NCI-H1417 treated with DMSO at 0.1 percent for 48 hours (cell line): ENCODE measurements around the gene BOD1L1.
"Not testable (repeated sequence)": the region's sequence is repeated elsewhere in the genome, so short reads cannot be mapped to it uniquely, and the experiment has no call there.

Experiments used
- DNase-seq: peaks from one replicate; lab custom pipeline; 2025; lab: John Stamatoyannopoulos, UW

Gene BOD1L1

DNA sequence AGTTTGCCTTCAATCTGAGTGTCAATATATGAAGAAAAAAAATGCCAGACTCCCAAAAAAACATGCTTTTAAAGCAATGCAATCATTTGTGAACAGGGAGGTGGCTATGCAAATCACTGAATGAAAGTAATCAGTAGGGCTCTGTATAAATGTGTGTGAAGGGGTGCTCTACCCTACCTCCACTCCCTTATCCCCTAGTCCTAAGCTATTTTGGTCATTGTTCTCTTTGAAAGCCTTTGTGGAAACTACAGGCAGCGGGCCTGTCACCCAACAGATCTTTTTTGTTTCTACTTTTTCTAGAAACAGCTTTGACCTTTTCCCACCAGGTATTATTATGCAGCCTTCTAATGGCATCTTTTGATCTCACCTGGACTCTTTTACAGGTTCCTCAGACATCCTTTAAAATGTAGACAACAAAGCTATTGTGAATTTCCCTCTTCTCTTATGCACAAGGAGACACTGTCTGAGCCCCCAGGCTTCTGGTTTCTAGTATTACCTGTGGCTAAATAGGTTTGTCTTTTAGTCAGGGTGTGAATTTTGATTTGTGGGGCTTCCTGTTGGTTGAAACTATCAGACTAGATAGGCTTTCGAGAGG lies 9.2 kb downstream of the BOD1L1 start:
- no peak for DNase-seq

DNA sequence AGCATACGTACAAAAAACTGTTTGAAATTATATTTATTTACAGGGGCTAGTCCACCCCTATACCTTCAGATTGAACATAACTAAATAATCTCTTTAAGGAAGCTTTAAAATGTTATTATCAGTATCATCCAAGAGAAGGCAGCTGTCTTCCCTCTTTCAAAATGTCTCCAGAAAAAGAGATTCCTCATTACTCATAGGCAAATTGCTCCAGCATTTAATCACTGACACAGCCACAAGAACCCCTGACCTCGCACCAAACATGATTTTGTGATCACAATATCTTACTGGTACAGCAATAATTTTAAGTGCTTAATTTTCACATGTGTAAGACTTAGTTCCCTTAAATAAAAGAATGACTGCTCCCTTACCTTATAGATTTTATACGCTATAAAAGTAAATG lies 9.7 kb downstream of the BOD1L1 start:
- no peak for DNase-seq

DNA sequence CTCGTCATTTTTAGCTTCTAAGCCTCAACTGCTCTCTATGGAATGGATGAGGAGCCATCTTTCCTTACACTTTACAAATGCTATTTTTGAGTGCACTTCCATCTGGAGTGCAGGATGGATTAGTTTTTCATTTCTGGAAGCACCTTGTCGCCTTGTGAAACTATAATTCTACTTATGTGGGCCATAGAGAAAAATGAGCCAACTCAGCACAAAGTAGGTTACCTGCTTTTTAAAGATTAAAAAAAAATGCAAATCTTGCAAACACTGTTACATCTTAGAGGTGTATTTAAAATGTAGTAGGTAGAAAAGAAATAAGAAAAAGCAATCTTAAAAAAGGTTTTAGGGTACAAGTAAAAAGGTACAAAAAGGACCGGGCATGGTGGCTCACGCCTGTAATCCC lies 10.9 kb downstream of the BOD1L1 start:
- no peak for DNase-seq

DNA sequence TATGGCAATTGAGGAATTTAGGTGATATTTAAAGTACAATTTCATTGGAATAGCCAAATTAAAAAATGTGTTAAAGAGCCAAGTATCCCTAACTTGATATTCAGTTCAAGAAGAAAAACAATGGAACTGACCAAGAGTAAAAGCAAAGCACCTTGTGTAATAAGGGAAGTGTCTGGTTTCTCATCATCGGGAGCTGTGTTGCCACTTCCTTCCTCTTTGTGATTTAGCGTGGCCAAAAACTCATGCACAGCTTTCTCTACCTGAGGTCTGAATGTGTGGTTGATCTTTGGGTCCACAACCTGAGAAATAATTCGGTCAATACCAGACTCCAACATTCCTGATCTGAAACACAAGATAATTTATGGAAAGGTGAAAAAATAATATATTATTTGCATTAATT lies 12.4 kb downstream of the BOD1L1 start:
- no peak for DNase-seq

DNA sequence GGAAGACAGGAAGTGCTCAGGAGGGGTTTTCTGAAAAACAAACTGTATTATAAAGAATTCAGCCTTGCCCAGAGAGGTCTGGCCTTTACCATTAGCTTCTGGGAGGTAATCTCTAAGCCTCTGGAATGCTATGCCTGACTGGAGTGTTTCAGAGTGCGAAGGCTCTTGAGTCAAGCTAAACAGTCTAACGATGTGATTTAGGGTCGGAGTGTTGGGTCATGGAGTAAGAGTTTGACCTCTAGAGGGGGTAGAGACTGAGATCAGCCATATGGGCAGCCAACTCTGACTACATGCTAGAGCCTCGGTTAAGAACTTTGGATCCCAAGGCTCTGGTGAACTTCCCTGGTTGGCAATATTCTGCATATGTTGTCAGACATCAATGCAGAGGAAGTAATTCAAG lies 15.0 kb downstream of the BOD1L1 start:
- DNase-seq: no peak

DNA sequence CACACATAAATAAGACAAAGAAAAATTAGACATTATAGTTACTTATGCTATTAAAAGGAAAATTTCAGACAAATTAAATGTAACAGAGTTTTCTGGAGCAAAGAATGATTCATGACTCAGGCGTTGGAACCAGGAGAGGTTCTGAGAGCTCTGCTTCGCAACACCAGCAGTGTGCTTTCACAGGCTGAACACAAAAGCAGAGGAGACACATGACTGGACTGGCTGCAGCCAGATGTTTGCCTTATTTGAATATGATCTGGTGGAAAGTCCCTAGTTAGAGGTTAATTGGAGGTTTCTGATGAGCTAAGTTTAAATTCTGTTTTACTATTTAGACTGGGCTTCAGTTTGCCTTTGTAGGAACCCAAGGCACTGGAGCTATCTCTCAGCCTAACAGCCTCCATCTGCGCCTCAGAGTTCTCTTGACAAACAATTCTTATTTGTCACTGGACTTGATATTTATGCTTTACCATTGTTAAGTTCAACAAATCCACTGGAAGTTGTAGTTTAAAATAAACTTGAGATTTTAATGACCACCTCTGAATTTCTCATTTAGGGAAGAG lies 16.2 kb downstream of the BOD1L1 start:
- no peak for DNase-seq

DNA sequence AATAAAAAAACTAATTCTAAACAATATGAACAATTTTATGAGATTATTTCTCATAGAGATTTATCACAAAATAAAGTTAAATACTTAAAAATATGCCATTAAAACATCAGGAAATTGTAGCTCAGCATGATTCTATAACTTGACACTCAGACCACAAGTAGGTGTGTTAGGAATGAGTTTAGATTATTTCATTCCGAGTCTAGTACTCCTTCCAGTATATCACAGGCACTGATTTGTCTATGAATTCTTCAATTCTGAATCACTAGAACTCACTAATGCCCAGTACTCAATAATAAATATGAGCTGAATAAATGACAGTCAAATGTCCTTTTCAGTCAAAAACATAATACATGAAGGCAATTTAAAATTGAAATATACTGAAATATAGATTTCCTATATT lies 22.2 kb downstream of the BOD1L1 start:
- DNase-seq: no peak

DNA sequence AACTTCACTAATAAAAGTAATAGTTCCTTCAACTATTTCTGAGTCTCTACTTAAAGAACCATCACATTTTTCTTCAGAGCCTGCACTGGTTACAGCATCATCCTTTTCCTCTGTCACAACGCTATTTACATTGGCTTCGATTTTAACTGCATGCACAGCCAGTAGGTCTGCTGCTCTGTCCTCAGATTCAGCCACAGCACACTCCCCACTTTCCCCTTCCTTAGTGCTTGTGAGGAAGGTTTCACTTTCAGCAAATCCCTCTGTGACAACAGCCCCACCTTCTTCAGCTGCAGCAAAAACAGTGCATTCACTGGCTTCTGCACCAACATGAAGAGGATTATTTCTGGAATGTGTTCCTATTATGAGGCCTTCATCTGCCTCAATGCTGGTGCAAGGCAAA lies 25.7 kb downstream of the BOD1L1 start:
- no peak for DNase-seq

DNA sequence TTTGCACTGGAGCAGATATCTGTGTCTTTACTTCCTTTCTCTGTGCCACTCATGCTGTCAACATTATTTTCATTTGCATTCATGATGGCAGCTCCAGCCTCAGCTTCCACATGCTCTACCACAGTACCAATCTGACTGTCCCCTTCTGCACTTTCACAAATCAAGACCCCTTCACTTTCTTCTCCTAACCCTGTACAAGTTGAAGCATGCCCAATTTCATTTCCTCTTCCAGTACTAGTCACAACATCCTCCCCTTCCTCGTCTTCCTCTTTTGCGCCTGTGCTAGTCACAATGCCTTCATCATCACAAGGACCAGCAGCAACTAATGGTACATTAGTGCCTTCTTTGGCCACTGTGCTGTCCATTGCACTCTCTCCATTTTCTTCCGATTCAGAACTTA lies 26.5 kb downstream of the BOD1L1 start:
- DNase-seq: no peak

DNA sequence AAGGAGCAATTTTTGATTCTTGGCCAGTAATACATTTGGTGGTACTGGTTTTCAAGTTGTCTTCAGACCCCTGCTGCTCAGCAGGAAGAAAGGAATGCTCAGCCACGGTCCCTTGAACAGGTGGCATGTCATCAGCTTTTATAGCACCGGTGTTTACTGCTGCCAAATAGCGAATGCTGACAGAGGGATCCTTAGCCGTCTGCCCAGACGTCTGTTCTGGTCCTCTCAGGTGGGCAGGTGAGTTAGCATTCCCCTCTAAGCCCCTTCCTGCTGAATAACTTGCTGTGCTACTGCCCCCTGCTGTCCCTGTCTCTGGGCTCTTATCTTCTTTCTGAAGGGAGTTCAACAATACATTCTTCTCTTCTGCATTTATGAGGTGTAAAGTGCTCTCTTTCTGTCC lies 28.4 kb downstream of the BOD1L1 start:
- DNase-seq: no peak

DNA sequence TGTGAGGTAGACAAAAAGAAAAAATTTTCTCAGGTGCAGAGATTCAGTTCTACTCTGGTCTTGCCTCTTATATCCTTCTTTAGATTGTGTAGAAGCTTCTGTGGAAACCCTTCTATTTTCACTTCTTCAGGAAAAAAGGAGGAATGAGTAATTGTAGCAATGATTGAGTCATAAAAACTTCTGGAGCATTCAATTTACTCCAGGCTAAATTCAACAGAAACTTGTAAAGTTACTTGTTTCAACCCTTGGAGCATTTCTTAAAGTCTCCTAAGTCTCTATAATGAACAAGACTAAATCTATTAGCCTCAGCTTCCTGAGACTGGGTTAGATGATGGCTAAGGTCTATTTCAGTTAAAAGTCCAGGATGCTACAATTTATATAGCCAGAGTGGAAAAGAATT lies 29.9 kb downstream of the BOD1L1 start:
- DNase-seq: no peak

DNA sequence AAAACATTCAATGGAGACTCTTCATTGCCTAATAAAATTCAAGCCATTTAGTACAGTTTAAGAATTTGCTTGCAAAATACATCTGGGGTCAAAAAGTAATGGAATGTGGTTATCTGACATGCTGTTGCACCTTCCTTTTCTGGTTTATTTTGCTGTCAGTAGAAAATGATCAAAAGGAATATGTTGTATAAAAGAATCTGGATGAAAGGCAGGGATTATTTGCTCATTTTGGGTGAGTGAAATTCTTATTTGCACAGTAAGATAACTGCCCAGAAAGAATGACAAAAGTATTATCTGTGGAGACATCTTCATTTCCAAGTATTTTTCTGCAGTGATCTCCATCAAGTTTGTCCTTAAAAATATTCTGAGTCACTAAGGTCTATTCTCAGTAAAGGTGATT lies 30.4 kb downstream of the BOD1L1 start:
- no peak for DNase-seq

DNA sequence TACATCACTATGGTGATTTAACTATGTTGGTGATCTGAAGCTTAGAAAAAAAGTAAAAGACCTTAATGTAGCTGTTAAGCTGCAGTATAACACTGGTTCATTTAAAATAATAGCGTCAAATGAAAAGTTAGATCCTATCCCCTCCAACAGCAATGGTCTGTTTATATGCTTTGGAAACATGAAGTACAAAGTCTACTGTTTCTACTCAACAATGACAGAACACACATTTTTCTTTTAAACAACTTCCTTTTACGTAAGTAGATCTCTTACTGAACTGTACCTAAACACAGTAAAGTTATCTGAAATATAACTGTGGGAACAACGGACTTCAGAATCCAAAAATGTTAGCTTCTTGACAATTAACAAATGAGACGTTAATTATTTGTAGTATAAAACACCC lies 35.3 kb downstream of the BOD1L1 start:
- no peak for DNase-seq

DNA sequence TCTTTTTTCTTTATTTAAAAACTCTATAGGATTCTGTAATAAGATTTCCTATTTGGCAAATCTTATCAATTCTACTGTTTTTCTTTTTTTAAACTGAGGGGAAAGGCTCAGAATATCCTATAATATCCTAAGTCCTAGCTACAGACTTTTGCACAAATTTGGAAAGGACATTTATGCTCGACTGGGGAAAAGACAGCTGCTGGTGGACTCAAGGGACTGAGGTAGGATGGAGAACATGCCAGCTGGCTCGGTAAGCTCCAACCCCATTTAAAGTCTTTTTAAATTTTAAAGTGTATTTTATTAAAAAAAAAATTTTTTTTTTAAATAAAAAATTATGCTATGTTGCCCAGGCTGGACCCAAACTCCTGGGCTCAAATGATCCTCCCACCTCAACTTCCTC lies 36.8 kb downstream of the BOD1L1 start:
- DNase-seq: no peak

DNA sequence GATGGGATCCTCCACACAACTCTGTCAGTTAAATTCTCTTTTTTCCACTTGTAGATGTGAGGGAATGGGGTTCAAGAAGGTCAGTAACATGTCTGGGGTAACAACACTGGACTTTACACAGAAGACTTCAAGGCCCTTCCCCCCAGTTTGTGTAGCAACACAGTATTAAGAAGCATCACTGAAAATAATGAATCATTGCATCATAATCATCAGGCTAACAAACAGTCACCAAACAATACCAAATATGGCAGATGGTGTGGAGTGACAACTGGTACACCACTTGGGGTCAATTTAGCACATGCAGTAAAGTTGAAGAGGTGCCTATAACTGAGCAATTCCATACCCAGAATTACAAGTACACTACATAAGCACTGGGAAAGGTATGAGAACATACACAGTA lies 38.6 kb downstream of the BOD1L1 start:
- no peak for DNase-seq

DNA sequence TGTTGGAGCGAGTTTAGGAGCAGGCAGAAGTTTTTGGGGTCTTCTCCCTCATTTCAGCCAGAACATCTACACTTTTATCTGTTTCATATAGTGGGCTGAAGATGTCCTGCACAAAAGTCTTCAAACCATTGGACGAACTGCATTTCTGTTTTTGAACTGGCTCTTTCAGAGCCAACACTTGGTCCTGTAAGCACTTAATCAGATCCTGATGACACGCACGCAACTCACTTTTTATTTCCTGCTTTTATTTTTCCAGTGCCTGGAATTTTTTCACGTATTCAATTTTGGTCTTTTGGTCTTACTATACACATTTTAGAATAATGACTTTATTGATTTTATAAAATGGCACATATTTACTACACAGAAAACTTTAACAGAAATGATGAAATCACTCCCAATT lies 43.0 kb downstream of the BOD1L1 start:
- no peak for DNase-seq

DNA sequence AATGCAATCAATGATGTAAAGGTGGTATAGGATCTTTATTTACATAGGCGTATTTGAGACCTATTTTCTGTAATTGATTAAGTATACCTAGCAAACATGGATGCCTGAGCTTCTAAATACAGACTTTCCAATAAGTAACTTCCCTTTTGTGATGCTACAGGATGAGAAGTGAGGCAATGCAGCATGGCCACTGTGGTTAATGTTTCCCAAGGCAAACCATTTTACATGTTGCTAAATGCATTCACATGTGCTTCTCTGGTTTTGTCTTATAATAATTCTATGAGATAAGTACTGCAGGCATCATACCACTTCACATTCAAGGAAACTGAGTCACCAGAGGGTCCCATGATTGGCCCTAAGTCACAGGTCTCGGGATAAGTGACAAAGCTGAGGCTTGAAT lies 47.5 kb downstream of the BOD1L1 start:
- DNase-seq: no peak

DNA sequence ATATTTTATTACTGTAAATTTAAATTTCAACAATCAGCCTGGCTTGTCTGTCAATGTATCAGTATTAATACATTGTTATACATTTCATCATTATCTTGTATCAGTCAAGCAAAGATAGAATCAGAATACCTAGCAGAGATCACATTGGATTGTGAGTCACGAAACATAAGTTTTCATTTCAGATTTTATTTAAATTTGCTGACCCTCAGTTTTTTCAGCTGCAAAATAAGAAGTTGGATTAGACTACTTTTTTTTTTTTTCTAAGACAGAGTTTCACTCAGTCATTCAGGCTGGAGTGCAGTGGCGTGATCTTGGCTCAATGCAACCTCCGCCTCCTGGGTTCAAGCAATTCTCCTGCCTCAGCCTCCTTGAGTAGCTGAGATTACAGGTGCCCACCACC lies 49.9 kb downstream of the BOD1L1 start:
- DNase-seq: no peak

DNA sequence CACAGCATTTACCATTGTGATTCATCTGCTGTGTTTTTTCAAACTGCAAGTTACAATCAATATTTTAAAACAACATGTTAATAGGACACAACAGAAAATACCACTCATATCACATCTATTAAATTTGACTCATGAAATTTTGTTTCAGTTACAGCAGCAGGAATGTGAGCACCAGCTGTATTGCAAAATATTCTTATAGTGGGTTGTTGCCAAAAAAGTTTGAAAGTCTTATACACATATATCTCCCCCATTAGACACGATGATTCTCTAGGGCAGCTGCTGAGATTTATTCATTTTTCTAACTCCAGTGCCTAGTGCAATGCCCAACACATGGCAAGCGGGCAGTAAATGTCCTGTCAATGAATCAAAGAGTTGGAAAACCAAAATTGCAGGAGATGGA lies 56.6 kb downstream of the BOD1L1 start:
- no peak for DNase-seq

DNA sequence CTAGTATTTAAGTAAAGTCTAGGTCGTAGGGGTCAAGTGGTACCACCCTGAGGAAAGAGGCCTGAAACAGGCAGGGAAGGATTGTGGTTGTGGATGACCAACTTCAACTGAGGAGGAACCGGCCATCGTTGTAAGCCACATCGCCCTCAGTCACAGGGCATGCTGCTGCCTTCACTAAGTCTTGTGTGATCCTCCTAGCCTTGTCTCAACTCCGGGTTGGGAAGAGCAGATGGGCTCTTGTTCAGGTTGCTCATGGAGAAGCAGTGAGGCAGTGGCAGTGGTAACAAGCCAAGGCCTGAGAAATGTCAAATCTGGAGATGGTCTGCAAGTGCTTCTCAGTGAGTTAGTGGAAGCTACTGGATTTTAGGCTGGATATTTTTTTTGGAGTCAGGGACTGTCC lies 60.4 kb downstream of the BOD1L1 start:
- no peak for DNase-seq

DNA sequence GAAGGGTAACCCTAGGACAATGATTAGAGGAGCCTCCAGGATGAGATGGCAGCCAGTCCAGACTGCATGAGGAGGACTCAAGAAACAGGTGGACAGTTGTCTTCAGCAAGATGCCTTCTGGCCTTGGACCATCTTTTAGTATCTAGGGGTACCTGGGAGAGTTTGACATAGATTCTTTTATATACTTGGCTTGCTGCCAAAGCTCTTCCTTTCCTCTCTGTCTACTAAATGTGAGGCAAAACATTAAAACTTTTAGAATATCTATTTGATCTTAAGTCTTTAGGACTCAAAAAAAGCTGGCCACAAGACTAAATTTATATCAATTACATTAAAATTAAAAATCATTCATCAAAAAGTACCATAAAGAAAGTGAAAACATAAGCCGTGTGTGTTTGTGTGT lies 64.6 kb downstream of the BOD1L1 start:
- no peak for DNase-seq

DNA sequence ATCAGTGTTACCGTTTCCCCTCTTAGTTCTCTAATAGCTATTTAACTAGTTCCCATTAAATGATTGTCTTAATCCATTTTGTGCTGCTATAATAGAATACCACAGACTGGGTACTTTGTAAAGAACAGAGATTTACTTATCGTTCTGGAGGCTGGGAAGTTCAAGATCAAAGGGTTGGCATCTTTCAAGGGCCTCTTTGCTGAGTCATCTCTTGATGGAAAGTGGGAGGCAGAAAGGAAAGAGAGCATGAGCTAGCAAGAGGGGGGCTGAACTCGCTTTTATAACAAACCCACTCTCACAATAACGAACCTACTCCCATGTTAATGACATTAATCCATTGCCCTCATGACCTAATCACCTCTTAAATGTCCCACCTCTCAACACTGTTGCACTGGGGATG lies 65.9 kb downstream of the BOD1L1 start:
- DNase-seq: no peak

DNA sequence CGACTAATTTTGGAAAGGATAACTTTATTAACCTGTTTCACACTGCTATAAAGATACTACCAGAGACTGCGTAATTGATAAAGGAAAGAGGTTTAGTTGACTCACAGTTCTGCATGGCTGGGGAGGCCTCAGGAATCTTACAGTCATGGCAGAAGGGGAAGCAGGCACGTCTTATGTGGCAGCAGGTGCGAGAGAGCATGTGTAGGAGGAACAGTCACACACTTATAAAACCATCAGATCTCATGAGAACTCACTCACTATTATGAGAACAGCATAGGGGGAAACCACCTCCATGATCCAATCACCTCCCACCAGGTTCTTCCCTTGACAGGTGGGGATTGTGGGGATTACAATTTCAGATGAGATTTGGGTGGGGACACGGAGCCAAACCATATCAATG lies 67.4 kb downstream of the BOD1L1 start:
- DNase-seq: not testable (repeated sequence)

DNA sequence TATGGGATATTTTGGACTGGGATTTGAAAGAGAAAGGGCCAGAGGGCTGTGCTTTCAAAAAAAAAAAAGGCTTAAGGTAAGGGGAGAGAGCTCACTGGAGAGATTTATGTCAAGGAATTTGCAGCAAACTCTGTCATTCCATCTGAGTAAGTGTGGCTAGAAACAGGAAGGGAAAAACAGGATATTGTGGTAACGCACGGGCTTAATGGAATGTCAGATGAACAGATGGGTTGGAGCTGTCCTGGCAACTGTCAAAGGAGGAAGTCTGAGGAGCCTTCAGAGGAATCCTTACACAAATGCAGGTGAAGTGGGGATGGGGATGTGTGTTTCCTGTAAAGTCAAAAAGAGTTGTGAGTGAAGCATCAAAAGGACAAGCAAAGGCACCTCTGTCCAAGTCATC lies 68.1 kb downstream of the BOD1L1 start:
- no peak for DNase-seq

DNA sequence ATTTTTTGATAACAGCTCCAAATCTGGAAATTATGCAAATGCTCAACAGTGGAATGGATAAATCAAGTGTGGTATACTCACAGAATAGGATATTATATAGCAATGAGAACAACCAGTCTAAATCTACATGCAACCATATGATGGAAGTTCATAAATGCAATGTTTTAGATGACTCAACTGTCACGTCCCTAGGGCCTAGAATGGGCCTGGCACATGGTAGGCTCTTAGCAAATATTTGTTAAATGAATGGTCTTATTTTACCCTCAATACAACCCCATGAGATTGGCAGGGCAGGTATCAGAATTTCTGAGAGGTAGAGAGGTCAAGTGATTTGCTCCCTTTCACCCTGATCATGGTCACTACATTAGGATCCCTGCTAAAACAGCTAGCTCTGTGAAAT lies 68.6 kb downstream of the BOD1L1 start:
- no peak for DNase-seq
